Neutrophil (primary cell): ENCODE measurements around the gene LHX4.

Experiments used
- H3K27ac ChIP-seq: fragments of 200-600 bp; sonication (generic); 2 replicates; pipeline ENCODE4 v1.5.1; 2016; ENCODE audit warnings: mild to moderate bottlenecking, moderate library complexity
- H3K27me3 ChIP-seq: fragments of 200-600 bp; sonication (generic); 2 replicates; pipeline ENCODE4 v1.6.0; 2016; ENCODE audit warnings: mild to moderate bottlenecking
- H3K36me3 ChIP-seq: fragments of 200-600 bp; sonication (generic); 2 replicates; pipeline ENCODE4 v1.5.1; 2017
- H3K4me1 ChIP-seq, 2 experiments: fragments of 200-600 bp in 1 of 2; sonication (generic) in 1 of 2; 1 replicate in 1 of 2; 2 replicates in 1 of 2; pipeline versions ENCODE4 v1.5.1 to v1.6.1; 2013 to 2016; ENCODE audit warnings: low read depth in 1 of 2, low read length in 1 of 2, mild to moderate bottlenecking in 1 of 2, moderate library complexity in 1 of 2; ENCODE audit not compliant: control insufficient read depth in 1 of 2, insufficient read depth in 1 of 2
- H3K4me3 ChIP-seq, 2 experiments: fragments of 200-600 bp in 1 of 2; sonication (generic) in 1 of 2; 1 replicate in 1 of 2; 2 replicates in 1 of 2; pipeline ENCODE4 v1.5.1; 2013 to 2016; ENCODE audit warnings: low read depth in 1 of 2, low read length in 1 of 2, mild to moderate bottlenecking in 1 of 2, moderate library complexity in 1 of 2
- H3K9me3 ChIP-seq: fragments of 200-600 bp; sonication (generic); 2 replicates; pipeline ENCODE4 v1.5.1; 2016
- CTCF ChIP-seq: fragments of 200-600 bp; sonication (generic); IDR thresholded peaks from 2 replicates; pipeline ENCODE4 v1.5.1; 2016; ENCODE audit warnings: antibody characterized with exemption

Gene LHX4

GRCh38 chr1:180312926-180313325 lies 82.9 kb downstream of the LHX4 start:
- Histone ChIP-seq H3K9me3 (no peaks in the 10 kb centered on the region), H3K27me3 (no peaks in the 10 kb centered on the region), H3K4me1 (peaks cover 4 to 10% of the 10 kb centered on the region in 2 experiments), H3K27ac (no peak overlapping the region), H3K4me3 (no peak overlapping the region), H3K36me3 (no peaks in the 10 kb centered on the region)
- TF ChIP-seq CTCF, result no peak

DNA sequence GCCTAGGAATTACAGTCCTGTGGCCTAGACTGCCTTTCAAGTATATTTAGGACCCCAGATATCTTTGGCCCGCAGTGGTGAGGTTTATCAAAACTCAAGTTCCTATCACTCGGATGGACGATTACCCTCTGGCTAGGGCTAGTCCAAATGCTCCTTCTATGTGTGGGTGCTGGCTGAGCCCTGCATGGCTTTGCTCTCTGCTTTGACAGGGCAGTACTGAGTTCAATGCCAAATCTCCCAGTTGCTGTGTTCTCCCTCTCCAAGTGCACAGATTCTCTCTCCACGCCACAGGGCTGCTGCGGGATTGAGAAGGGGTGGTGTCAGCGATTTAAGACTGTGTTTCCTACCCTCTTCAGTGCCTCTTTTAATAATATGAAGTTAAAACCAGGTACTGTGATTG lies 97.0 kb downstream of the LHX4 start:
- Histone ChIP-seq H3K4me3 (no peak overlapping the region), H3K9me3 (no peaks in the 10 kb centered on the region), H3K27ac (no peak overlapping the region), H3K4me1 (no peaks in the 10 kb centered on the region), H3K27me3 (no peaks in the 10 kb centered on the region), H3K36me3 (no peaks in the 10 kb centered on the region)
- no peak for TF ChIP-seq CTCF
